ENCODE measurements around the gene CEP295NL. TPM values are rescaled to one million over a fixed set of nuclear protein-coding genes. Genes with fewer than 3 reads are reported as not detected.

Gene CEP295NL, protein sequence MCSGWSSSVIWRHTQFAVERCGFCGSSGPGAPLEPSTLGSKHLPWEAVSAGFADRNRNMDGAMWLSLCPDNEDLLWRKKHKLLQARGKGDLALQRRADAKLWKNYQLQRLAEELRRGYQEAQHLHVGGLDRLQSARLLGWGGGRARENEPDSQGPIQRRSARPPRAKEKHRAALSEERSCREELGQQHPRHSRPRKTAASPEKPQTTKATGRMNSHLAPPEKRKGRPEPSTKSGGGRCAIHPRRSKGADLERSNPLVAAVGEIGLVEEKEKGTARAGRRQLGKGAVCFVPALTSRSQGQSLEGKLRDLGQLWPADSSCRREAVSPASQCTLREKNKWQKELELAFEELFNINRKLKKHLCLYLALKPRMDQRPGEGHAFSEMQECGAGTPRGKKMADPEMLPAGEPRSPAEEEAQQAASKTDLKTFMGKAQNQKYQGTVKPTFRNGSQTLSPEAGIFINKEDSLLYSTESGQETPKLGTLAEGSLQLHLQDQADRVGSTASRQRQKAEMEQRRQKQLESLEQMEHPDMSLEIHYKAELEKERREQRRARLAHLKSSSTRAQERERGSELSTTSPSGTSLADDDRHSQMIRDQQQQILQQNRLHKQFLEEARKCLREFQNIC
- total RNA-seq: 1 to 10 TPM in 1 of 2 donors, under 1 TPM in 1; 0.83 to 1.1 TPM

DNA sequence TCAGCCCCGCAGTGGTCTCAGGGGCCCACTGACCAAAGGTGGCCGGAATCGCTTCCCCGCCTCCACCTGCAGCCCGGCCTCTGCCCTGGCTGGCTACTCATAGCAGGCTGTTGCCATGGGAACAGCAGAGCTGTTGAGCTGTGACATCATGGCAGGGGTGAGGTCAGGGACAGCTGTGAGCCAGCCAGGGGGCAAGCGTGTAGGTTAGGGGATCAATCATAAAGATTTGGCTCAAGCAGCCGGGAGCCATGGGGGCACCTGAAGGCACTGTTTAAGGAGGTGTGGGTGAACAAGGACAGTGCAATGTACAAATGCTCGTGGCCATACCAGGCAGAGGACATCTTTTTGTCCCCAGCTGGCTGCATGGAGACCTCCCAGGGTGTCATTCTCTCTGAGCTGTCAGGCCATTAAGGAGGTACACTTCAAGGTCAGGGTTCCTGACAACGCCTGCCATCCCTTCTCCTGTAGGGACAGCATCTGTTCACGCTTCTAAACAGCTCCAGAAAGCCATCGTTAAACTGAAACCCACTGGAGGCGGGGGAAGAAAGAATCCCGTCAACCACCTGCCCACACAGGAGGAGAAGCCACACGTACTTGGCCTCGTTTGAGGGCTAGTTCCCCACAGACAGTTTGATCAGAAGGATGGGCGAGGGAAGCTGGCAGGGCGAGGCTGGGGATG is at the start of gene CEP295NL:
TSS of gene CEP295NL (minus strand) at position 101 of the 679 bp plus-strand sequence. CDS start 1,373 bp downstream, outside the sequence.
- peak within 1 kb of the TSS; percentile 10 to 58 for H3K27ac ChIP-seq
- H3K4me3 ChIP-seq: no peak within 1 kb of the TSS
- no peak for DNase-seq (ENCODE audit: low spot score)
- no peaks in the 10 kb centered on the region for H3K27me3 ChIP-seq
- peaks cover 0 to 55% of the 10 kb centered on the region in 2 donors for H3K4me1 ChIP-seq
- H3K36me3 ChIP-seq: peaks cover 5% of the 10 kb centered on the region
- H3K9me3 ChIP-seq: no peaks in the 10 kb centered on the region
- TF ChIP-seq, protein P1, sequence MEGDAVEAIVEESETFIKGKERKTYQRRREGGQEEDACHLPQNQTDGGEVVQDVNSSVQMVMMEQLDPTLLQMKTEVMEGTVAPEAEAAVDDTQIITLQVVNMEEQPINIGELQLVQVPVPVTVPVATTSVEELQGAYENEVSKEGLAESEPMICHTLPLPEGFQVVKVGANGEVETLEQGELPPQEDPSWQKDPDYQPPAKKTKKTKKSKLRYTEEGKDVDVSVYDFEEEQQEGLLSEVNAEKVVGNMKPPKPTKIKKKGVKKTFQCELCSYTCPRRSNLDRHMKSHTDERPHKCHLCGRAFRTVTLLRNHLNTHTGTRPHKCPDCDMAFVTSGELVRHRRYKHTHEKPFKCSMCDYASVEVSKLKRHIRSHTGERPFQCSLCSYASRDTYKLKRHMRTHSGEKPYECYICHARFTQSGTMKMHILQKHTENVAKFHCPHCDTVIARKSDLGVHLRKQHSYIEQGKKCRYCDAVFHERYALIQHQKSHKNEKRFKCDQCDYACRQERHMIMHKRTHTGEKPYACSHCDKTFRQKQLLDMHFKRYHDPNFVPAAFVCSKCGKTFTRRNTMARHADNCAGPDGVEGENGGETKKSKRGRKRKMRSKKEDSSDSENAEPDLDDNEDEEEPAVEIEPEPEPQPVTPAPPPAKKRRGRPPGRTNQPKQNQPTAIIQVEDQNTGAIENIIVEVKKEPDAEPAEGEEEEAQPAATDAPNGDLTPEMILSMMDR (IDR thresholded peaks at IDR 0.05): no peak

DNA sequence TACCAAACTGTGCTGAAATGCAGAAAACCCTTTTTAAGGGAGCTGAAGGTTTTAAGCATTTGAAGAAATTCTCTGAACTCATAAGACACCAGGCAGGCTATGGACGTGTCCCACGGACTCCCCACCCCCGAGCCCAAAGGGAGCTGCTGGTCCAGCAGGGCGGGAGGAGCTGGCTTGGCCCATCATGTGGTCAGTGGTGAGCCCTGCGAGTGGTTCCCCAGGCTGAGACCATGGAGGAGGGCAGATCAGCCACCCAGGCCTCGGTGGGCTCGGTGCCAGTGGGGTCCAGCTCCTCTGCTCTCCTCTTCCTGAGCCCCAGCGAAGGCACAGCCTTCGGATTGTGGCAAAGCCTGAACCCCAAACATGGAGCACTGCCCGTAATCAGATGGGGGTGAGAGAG is 49.7 kb upstream of the CEP295NL start:
- no peak for DNase-seq (ENCODE audit: low spot score)
- peaks cover 0 to 10% of the 10 kb centered on the region in 2 donors for H3K4me1 ChIP-seq
- TF ChIP-seq, protein P1 (IDR thresholded peaks at IDR 0.05): no peak
- H3K9me3 ChIP-seq: peaks cover 0 to 17% of the 10 kb centered on the region in 2 donors
- no peak overlapping the region for H3K4me3 ChIP-seq
- H3K27me3 ChIP-seq: no peaks in the 10 kb centered on the region
- H3K36me3 ChIP-seq: no peaks in the 10 kb centered on the region
- H3K27ac ChIP-seq: no peak overlapping the region

DNA sequence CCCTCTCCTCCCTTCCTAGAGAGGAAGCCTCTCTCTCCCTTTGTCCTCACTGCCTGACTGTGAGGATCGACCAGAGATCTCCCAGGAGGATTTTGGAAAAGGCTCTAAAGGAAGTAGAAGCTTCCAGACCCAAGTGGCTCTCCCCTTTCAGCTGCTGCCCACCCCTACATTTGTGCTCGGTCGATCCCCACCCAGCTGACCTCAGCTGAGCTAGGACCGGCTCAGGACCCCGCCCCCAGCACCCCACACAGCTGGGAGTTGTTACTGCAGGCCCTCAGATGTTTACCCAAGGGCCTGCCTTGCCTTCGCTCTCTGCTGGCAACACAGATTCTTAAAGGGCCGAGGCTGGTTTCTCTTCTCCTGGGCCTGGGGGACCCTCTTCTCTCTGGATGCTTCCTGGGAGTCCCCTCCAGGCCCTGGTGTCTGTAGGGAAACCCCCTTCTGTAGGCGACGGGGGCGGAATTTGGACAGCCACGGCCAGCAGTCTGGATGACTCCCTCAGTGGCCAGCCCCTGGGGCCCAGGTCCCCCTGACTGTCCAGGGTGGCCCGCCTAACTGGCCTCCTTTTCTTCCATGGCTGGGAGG is 49.1 kb upstream of the CEP295NL start:
- DNase-seq (ENCODE audit: low spot score): no peak
- Histone ChIP-seq H3K27ac (no peak overlapping the region), H3K36me3 (no peaks in the 10 kb centered on the region), H3K27me3 (no peaks in the 10 kb centered on the region), H3K4me3 (no peak overlapping the region), H3K9me3 (peaks cover 0 to 17% of the 10 kb centered on the region in 2 donors), H3K4me1 (peaks cover 0 to 10% of the 10 kb centered on the region in 2 donors)
- TF ChIP-seq, protein P1 (IDR thresholded peaks at IDR 0.05): no peak

DNA sequence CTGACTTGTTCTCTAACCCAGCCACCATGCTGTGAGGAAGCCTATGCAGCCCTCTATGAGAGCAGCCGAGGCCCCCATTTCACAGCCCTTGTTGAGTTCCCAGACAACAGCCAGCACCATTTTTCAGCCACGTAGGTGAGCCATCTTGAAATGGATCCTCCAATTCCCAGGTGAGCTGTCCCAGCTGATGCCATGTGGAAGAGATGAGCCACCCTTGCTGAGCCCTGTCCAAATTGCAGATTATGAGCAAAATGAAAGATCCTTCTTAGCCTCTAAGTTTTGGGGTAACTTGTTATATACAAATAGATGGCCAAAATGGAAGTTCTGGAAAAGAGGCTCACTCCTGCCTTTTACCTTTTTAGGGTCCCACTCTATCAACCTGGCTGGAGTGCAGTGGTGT is 47.9 kb upstream of the CEP295NL start:
- no peak overlapping the region for H3K27ac ChIP-seq
- no peak overlapping the region for H3K4me3 ChIP-seq
- peaks cover 0 to 10% of the 10 kb centered on the region in 2 donors for H3K4me1 ChIP-seq
- TF ChIP-seq, protein P1 (IDR thresholded peaks at IDR 0.05): no peak
- no peaks in the 10 kb centered on the region for H3K36me3 ChIP-seq
- H3K27me3 ChIP-seq: no peaks in the 10 kb centered on the region
- no peak for DNase-seq (ENCODE audit: low spot score)
- H3K9me3 ChIP-seq: peaks cover 0 to 17% of the 10 kb centered on the region in 2 donors

DNA sequence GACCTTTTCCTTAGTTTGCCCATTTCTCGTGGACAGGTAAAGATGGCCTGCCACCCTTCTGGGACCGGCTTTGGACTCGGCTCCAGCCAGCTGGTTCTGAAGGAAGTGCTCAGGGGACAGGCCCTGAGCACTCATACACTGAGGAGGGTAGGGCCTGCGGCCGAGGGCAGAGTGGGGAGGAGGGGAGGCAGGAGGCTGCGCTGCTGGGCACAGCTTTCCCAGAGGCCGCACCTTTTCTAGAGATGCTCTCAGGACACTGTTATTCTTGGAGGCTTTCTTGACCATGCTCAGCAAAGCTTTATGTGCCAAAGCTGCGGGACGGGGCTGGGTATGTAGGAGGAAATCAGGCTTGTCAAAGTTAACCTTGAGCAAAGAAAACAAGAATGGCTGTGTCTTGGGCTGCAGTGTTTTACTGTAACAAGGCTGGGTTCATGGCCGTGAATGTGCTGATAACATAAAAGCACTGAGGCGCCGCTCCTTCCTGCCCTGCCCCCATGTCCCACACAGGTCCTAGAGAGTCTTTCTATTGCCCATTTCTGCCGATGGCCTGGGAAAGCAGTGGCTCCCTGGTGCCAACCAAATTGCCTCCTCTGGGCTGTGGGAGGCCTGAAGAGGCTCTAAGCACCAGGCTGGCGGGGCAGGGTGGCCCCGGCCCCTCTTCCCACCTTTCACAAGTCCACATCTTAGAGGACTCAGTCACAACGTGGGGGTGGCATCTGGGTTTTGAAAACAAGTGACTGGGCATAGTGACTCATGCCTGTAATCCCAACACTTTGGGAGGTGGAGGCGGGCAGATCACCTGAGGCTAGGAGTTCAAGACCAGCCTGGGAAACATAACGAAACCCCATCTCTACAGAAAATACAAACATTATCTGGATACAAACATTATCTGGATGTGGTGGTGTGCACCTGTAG is 44.5 kb upstream of the CEP295NL start:
- TF ChIP-seq, protein P1 (IDR thresholded peaks at IDR 0.05): no peak
- no peak for DNase-seq (ENCODE audit: low spot score)
- no peaks in the 10 kb centered on the region for H3K27me3 ChIP-seq
- H3K4me1 ChIP-seq: peaks cover 0 to 10% of the 10 kb centered on the region in 2 donors
- no peak overlapping the region for H3K4me3 ChIP-seq
- H3K9me3 ChIP-seq: peaks cover 0 to 17% of the 10 kb centered on the region in 2 donors
- no peak overlapping the region for H3K27ac ChIP-seq
- H3K36me3 ChIP-seq: no peaks in the 10 kb centered on the region
